ENCODE measurements around the gene ZNF277. TPM values are rescaled to one million over a fixed set of nuclear protein-coding genes. Genes with fewer than 3 reads are reported as not detected.

Gene ZNF277
- total RNA-seq, 1 donor from 2014 or later = 67.3 TPM

GRCh38 chr7:112338786-112339185 lies 132.3 kb downstream of the ZNF277 start:
- no peak for FAIRE-seq
- DNase-seq (ENCODE audit: low spot score in 2 of 2) = no peak

GRCh38 chr7:112341464-112341863 lies 135.0 kb downstream of the ZNF277 start:
- DNase-seq (ENCODE audit: low spot score in 2 of 2) (no peak), FAIRE-seq (no peak)

- no peak for DNase-seq (ENCODE audit: low spot score in 2 of 2)
- no peak for FAIRE-seq
Observed at GRCh38 chr7:112346381-112347060, 140.0 kb downstream of the ZNF277 start.

GRCh38 chr7:112347088-112347487 lies 140.6 kb downstream of the ZNF277 start:
- FAIRE-seq = no peak

GRCh38 chr7:112350585-112350984 lies 144.1 kb downstream of the ZNF277 start:
- FAIRE-seq (no peak), DNase-seq (ENCODE audit: low spot score in 2 of 2) (no peak)

More at GRCh38 chr7:112347088-112347487, 140.6 kb downstream of the ZNF277 start:
- no peak for DNase-seq (ENCODE audit: low spot score in 2 of 2)

GRCh38 chr7:112356596-112356995 lies 150.1 kb downstream of the ZNF277 start:
- no peak for DNase-seq (ENCODE audit: low spot score in 2 of 2)

GRCh38 chr7:112357136-112357535 lies 150.6 kb downstream of the ZNF277 start:
- DNase-seq (ENCODE audit: low spot score in 2 of 2) = no peak
- FAIRE-seq = no peak

More at GRCh38 chr7:112356596-112356995, 150.1 kb downstream of the ZNF277 start:
- FAIRE-seq = no peak

GRCh38 chr7:112358513-112358912 lies 152.0 kb downstream of the ZNF277 start:
- FAIRE-seq (no peak), DNase-seq (ENCODE audit: low spot score in 2 of 2) (no peak)

- FAIRE-seq (no peak), DNase-seq (ENCODE audit: low spot score in 2 of 2) (no peak)
Observed at GRCh38 chr7:112359086-112359485, 152.6 kb downstream of the ZNF277 start.

GRCh38 chr7:112360681-112361080 lies 154.2 kb downstream of the ZNF277 start:
- no peak for DNase-seq (ENCODE audit: low spot score in 2 of 2)
- FAIRE-seq = no peak

- DNase-seq (ENCODE audit: low spot score in 2 of 2) (no peak), FAIRE-seq (no peak)
Observed at GRCh38 chr7:112361154-112361553, 154.7 kb downstream of the ZNF277 start.

GRCh38 chr7:112362053-112362650 lies 155.7 kb downstream of the ZNF277 start:
- FAIRE-seq = no peak
- DNase-seq (ENCODE audit: low spot score in 2 of 2) = no peak

GRCh38 chr7:112362731-112363131 lies 156.2 kb downstream of the ZNF277 start:
- DNase-seq (ENCODE audit: low spot score in 2 of 2) (no peak), FAIRE-seq (no peak)

GRCh38 chr7:112364388-112364787 lies 157.9 kb downstream of the ZNF277 start:
- FAIRE-seq = no peak
- DNase-seq (ENCODE audit: low spot score in 2 of 2) = no peak

GRCh38 chr7:112365551-112365950 lies 159.1 kb downstream of the ZNF277 start:
- no peak for DNase-seq (ENCODE audit: low spot score in 2 of 2)
- FAIRE-seq = no peak

- FAIRE-seq (no peak), DNase-seq (ENCODE audit: low spot score in 2 of 2) (no peak)
Observed at GRCh38 chr7:112366886-112367285, 160.4 kb downstream of the ZNF277 start.

GRCh38 chr7:112370436-112370835 lies 163.9 kb downstream of the ZNF277 start:
- DNase-seq (ENCODE audit: low spot score in 2 of 2) (no peak), FAIRE-seq (no peak)

- DNase-seq (ENCODE audit: low spot score in 2 of 2) = no peak
- FAIRE-seq = no peak
Observed at GRCh38 chr7:112371701-112372100, 165.2 kb downstream of the ZNF277 start.

GRCh38 chr7:112372101-112372500 lies 165.6 kb downstream of the ZNF277 start:
- peak; percentile 52 for FAIRE-seq
- DNase-seq (ENCODE audit: low spot score in 2 of 2) = no peak

GRCh38 chr7:112377593-112377992 lies 171.1 kb downstream of the ZNF277 start:
- FAIRE-seq (no peak), DNase-seq (ENCODE audit: low spot score in 2 of 2) (no peak)

- FAIRE-seq = no peak
Observed at GRCh38 chr7:112381311-112382091, 175.0 kb downstream of the ZNF277 start.

More at GRCh38 chr7:112381311-112382091, 175.0 kb downstream of the ZNF277 start:
- no peak for DNase-seq (ENCODE audit: low spot score in 2 of 2)

Data from frontal cortex (tissue), 4 donors.